HepG2 (cell line): ENCODE data around the gene SLC11A1. TPM values are rescaled to one million over a fixed set of nuclear protein-coding genes. Genes with fewer than 3 reads are reported as not detected.

ENCODE experiments used
- ATAC-seq: fragments of 200-7000 bp; cut with Tn5 transposase; 3 replicates; pipeline ENCODE4 v1.9.1; 2020; ENCODE audit warnings: mild to moderate bottlenecking, moderate library complexity
- BruUV-seq: library from RNA; stranded (reverse); fragments of 400-500 nt; replicated peaks from 2 replicates; lab custom pipeline; 2021; lab: Mats Ljungman, UMichigan
- CTCF ChIA-PET: fragments of 300-600 bp; formaldehyde crosslinking; extraction: SDS; loops from one replicate; lab custom pipeline; 2021; ENCODE audit warnings: low total read pairs, inconsistent platforms, low intra/inter-chr PET ratio; lab: Yijun Ruan, JAX
- POLR2A ChIA-PET: fragments of 350-600 bp; sonication (Branson Sonifier 250); formaldehyde crosslinking; loops from one replicate; lab custom pipeline; 2020; ENCODE audit warnings: antibody characterized with exemption, inconsistent platforms; lab: Yijun Ruan, JAX
- DNase-seq: peaks from one replicate; pipeline ENCODE4 v3.0.0-alpha.2; 2015; ENCODE audit warnings: low spot score
- FAIRE-seq: peaks from 3 replicates; lab custom pipeline; 2011; peaks lifted over from hg19 to GRCh38; lab: Jason Lieb, UNC
- H2AFZ ChIP-seq: one replicate; pipeline ENCODE4 v1.6.1; 2011; ENCODE audit warnings: low read length, inconsistent platforms
- H3K27ac ChIP-seq: fragments of 300-600 bp; 3 replicates; pipeline ENCODE4 v1.8.0; 2011; ENCODE audit warnings: mixed run types, mild to moderate bottlenecking, mixed read lengths, low read length, inconsistent platforms; ENCODE audit not compliant: insufficient read depth; ENCODE audit errors: extremely low read length
- H3K27me3 ChIP-seq, 2 experiments: fragments of 200-600 bp in 1 of 2; 2 replicates in 1 of 2; 3 replicates in 1 of 2; pipeline versions ENCODE4 v1.6.0 to v1.8.0; 2011; ENCODE audit warnings: low read length in 2 of 2, mild to moderate bottlenecking in 2 of 2, moderate library complexity in 2 of 2, inconsistent platforms in 1 of 2; ENCODE audit not compliant: insufficient read depth in 2 of 2, control insufficient read depth in 1 of 2
- H3K36me3 ChIP-seq, 2 experiments: fragments of 200-600 bp in 1 of 2; replicated peaks in 1 of 2; 2 replicates in 1 of 2; 3 replicates in 1 of 2; pipeline versions ENCODE4 v1.5.1 to v1.8.0; 2011; ENCODE audit warnings: low read length in 2 of 2, inconsistent platforms in 1 of 2; ENCODE audit not compliant: insufficient read depth in 2 of 2, control insufficient read depth in 1 of 2
- H3K4me1 ChIP-seq: 2 replicates; pipeline ENCODE4 v1.5.1; 2012; ENCODE audit warnings: low read length, inconsistent platforms; ENCODE audit not compliant: insufficient read depth
- H3K4me2 ChIP-seq: 2 replicates; pipeline ENCODE4 v1.6.0; 2011; ENCODE audit warnings: low read depth, low read length, inconsistent platforms
- H3K4me3 ChIP-seq, 3 experiments: fragments of 200-600 bp in 1 of 3; sonication (generic), shearing (Covaris generic) in 1 of 3; replicated peaks in 1 of 3; 2 replicates each; pipeline ENCODE4 v1.5.1; 2011 to 2016; ENCODE audit warnings: low read length in 3 of 3, inconsistent platforms in 2 of 3, low read depth in 2 of 3, mild to moderate bottlenecking in 2 of 3, control low read depth in 1 of 3, mixed read lengths in 1 of 3; ENCODE audit not compliant: insufficient read depth in 1 of 3
- H3K79me2 ChIP-seq: one replicate; pipeline ENCODE4 v1.6.1; 2011; ENCODE audit warnings: low read length, inconsistent platforms; ENCODE audit not compliant: insufficient read depth
- H3K9ac ChIP-seq: 2 replicates; pipeline ENCODE4 v1.6.0; 2011; ENCODE audit warnings: mild to moderate bottlenecking, low read depth, low read length, inconsistent platforms; ENCODE audit not compliant: insufficient read depth
- H3K9me3 ChIP-seq: 2 replicates; pipeline ENCODE4 v1.5.1; 2012; ENCODE audit warnings: mild to moderate bottlenecking, low read length
- H4K20me1 ChIP-seq: 2 replicates; pipeline ENCODE4 v1.6.0; 2011; ENCODE audit warnings: inconsistent platforms, mild to moderate bottlenecking, low read length, moderate library complexity; ENCODE audit not compliant: insufficient read depth
- AKAP8 ChIP-seq: sonication (generic); formaldehyde crosslinking; IDR thresholded peaks from 2 replicates; pipeline ENCODE4 v1.5.1; 2020; ENCODE audit warnings: mild to moderate bottlenecking, missing genetic modification reagents
- ESRRA ChIP-seq: sonication (generic); formaldehyde crosslinking; IDR thresholded peaks from 2 replicates; pipeline ENCODE4 v1.5.1; 2020; ENCODE audit warnings: mild to moderate bottlenecking, low read depth, missing genetic modification reagents
- KLF11 ChIP-seq: IDR thresholded peaks from 2 replicates; pipeline ENCODE4 v1.6.1; 2016; ENCODE audit warnings: missing compliant biosample characterization
- KLF15 ChIP-seq: sonication (generic); formaldehyde crosslinking; IDR thresholded peaks from 2 replicates; pipeline ENCODE4 v1.8.1; 2023; ENCODE audit warnings: borderline replicate concordance, mild to moderate bottlenecking, inconsistent platforms, missing genetic modification reagents, mixed read lengths
- MEIS1 ChIP-seq: sonication (generic); formaldehyde crosslinking; IDR thresholded peaks from 2 replicates; pipeline ENCODE4 v1.9.0; 2021; ENCODE audit warnings: mild to moderate bottlenecking, missing genetic modification reagents, moderate library complexity, borderline replicate concordance
- PAF1 ChIP-seq: IDR thresholded peaks from 2 replicates; pipeline ENCODE4 v1.6.1; 2016; ENCODE audit warnings: missing genetic modification reagents, missing compliant biosample characterization
- RBFOX2 ChIP-seq: fragments of 200-400 bp; formaldehyde crosslinking; IDR thresholded peaks from 2 replicates; pipeline ENCODE4 v1.6.1; 2017; ENCODE audit warnings: low read depth, mild to moderate bottlenecking, low read length
- SKI ChIP-seq: fragments of 450-650 bp; IDR thresholded peaks from one replicate; pipeline ENCODE4 v1.6.1; 2018; ENCODE audit warnings: mild to moderate bottlenecking; ENCODE audit not compliant: partially characterized antibody
- SNAPC2 ChIP-seq: sonication (generic); formaldehyde crosslinking; IDR thresholded peaks from 2 replicates; pipeline ENCODE4 v1.8.1; 2022; ENCODE audit warnings: mild to moderate bottlenecking, missing genetic modification reagents
- SSRP1 ChIP-seq: IDR thresholded peaks from 2 replicates; pipeline ENCODE4 v1.6.1; 2016; ENCODE audit warnings: control low read depth
- TFE3 ChIP-seq: IDR thresholded peaks from 2 replicates; pipeline ENCODE4 v1.6.1; 2016
- ZNF225 ChIP-seq: sonication (generic); formaldehyde crosslinking; IDR thresholded peaks from 2 replicates; pipeline ENCODE4 v1.4.0; 2020; ENCODE audit warnings: mild to moderate bottlenecking, missing genetic modification reagents
- ZNF629 ChIP-seq: sonication (generic); formaldehyde crosslinking; conservative IDR thresholded peaks from 2 replicates; pipeline ENCODE4 v1.5.0; 2020; ENCODE audit warnings: missing genetic modification reagents
- ZUFSP ChIP-seq: sonication (generic); formaldehyde crosslinking; IDR thresholded peaks from 2 replicates; pipeline ENCODE4 v1.9.0; 2021; ENCODE audit warnings: missing genetic modification reagents, mild to moderate bottlenecking, borderline replicate concordance
- WGBS: methylation state at CpG from one replicate; pipeline ENCODE4 v1.1.6; 2017; ENCODE audit warnings: low lambda C conversion rate; 5-methylcytosine and 5-hydroxymethylcytosine counted together
- in situ Hi-C: cut with HindIII; loops from 2 replicates; pipeline ENCODE4 v1.10.0; 2017; ENCODE audit warnings: low pct_unique_long_range_greater_than_20kb; ENCODE audit not compliant: extremely low pct_ligation_motif_present
- intact Hi-C: fragments of 100-400 bp; cut with micrococcal nuclease; formaldehyde crosslinking; loops from one replicate; pipeline ENCODE4 v1.10.0; 2022; ENCODE audit not compliant: unreplicated experiment
- polyA plus RNA-seq, 8 experiments: library from polyadenylated mRNA; depleted of rRNA in 3 of 8; stranded (reverse) in 7 of 8; unstranded in 1 of 8; fragments of >200 nt; fragmentation: Illumina TruSeq in 4 of 8; extraction: Trizol in 4 of 8; gene quantifications; 2 replicates each; pipeline versions ENCODE4 v1.2.1 to v1.2.3, GENCODE V29; 2011 to 2016; ENCODE audit warnings: low read depth in 4 of 8, missing spikeins in 1 of 8, mixed read lengths in 1 of 8; ENCODE audit not compliant: insufficient read depth in 1 of 8
- total RNA-seq, 5 experiments: library from RNA; depleted of rRNA; stranded (reverse); fragments of >200 nt; fragmentation: Illumina TruSeq; extraction: Trizol; gene quantifications; 2 replicates each; pipeline ENCODE4 v1.2.3, GENCODE V29; 2016; ENCODE audit warnings: low read depth in 1 of 5

Gene SLC11A1
- total and polyA plus RNA-seq, 2 of the 13 experiments (the other 11 are each of a cell fraction or from before 2014, with no cell fraction given) = 0.33 to 2.3 TPM

- H3K4me1 ChIP-seq = peaks cover 42% of the 10 kb centered on the region
- WGBS = 86% methylated on average over 21 of the region's 21 CpGs
- in situ Hi-C loops (no loop called here), intact Hi-C loops (no loop called here)
- peak; percentile 68 for TF ChIP-seq ZNF629 (CRISPR knock-in tag)
- TF ChIP-seq TFE3 (CRISPR knock-in tag) = no peak
- ChIA-PET POLR2A (no interaction called here), CTCF (no interaction called here)
- no TSS peak for BruUV-seq
- no peaks in the 10 kb centered on the region for H3K9me3 ChIP-seq
- H3K9ac ChIP-seq = no peak overlapping the region
- ATAC-seq (no peak), FAIRE-seq (no peak), DNase-seq (no peak)
- H3K36me3 ChIP-seq = no peaks in the 10 kb centered on the region
- no peaks in the 10 kb centered on the region for H4K20me1 ChIP-seq
- no peaks in the 10 kb centered on the region for H3K79me2 ChIP-seq
- no peak overlapping the region for H2AFZ ChIP-seq
- H3K4me2 ChIP-seq = no peak overlapping the region
- H3K4me3 ChIP-seq = no peak overlapping the region
- H3K27me3 ChIP-seq = peaks cover 2% of the 10 kb centered on the region in 2 experiments; a peak in 2 of 5 replicates
- H3K27ac ChIP-seq = no peak overlapping the region
Observed at GRCh38 chr2:218368150-218368528, 13.9 kb upstream of the SLC11A1 start.

- Histone ChIP-seq H4K20me1 (no peaks in the 10 kb centered on the region), H3K9ac (no peak overlapping the region), H3K27me3 (peaks cover 2% of the 10 kb centered on the region in 2 experiments; a peak in 2 of 5 replicates), H3K79me2 (no peaks in the 10 kb centered on the region), H3K4me3 (no peak overlapping the region), H3K27ac (no peak overlapping the region), H3K4me1 (peaks cover 42% of the 10 kb centered on the region), H3K36me3 (no peaks in the 10 kb centered on the region), H3K4me2 (no peak overlapping the region), H2AFZ (no peak overlapping the region), H3K9me3 (no peaks in the 10 kb centered on the region)
- intact Hi-C loops (no loop called here), in situ Hi-C loops (no loop called here)
- ChIA-PET CTCF (no interaction called here), POLR2A (no interaction called here)
- FAIRE-seq (no peak), DNase-seq (no peak), ATAC-seq (peak; percentile 59)
- BruUV-seq = no TSS peak
- 52% methylated on average over 27 of the region's 27 CpGs for WGBS
- TF ChIP-seq RBFOX2 = no peak
- TF ChIP-seq KLF11 (CRISPR knock-in tag) = no peak
- no peak for TF ChIP-seq ZNF225 (CRISPR knock-in tag)
- TF ChIP-seq SNAPC2 (CRISPR knock-in tag) = no peak
- TF ChIP-seq ZUFSP (CRISPR knock-in tag) = no peak
- TF ChIP-seq MEIS1 (CRISPR knock-in tag) = no peak
- no peak for TF ChIP-seq PAF1 (CRISPR knock-in tag)
- no peak for TF ChIP-seq SKI
- no peak for TF ChIP-seq AKAP8 (CRISPR knock-in tag)
- TF ChIP-seq ESRRA (CRISPR knock-in tag) = no peak
- no peak for TF ChIP-seq SSRP1 (CRISPR knock-in tag)
- TF ChIP-seq KLF15 = no peak
Observed at GRCh38 chr2:218368621-218369153, 13.4 kb upstream of the SLC11A1 start.
